NCI-H2171 treated with DMSO at 0.1 percent for 48 hours (cell line): Measurements from ENCODE around the gene BMPER.

ENCODE experiments used
- DNase-seq: peaks from one replicate; lab custom pipeline; 2025; lab: John Stamatoyannopoulos, UW

The BMPER gene

GRCh38 chr7:34062341-34062740 is 157.0 kb downstream of the BMPER start:
- DNase-seq, result no peak

GRCh38 chr7:34062826-34063225 is 157.5 kb downstream of the BMPER start:
- no peak for DNase-seq

- DNase-seq, result no peak
These were observed 159.3 kb downstream of the BMPER start for GRCh38 chr7:34064519-34065158.

- no peak for DNase-seq
These were observed 161.1 kb downstream of the BMPER start for GRCh38 chr7:34066411-34066810.

GRCh38 chr7:34067005-34067778 is 161.9 kb downstream of the BMPER start:
- peak; percentile 97 for DNase-seq

GRCh38 chr7:34069676-34070075 is 164.3 kb downstream of the BMPER start:
- DNase-seq, result no peak

GRCh38 chr7:34070511-34071323 is 165.4 kb downstream of the BMPER start:
- DNase-seq, result no peak

- no peak for DNase-seq
These were observed 168.3 kb downstream of the BMPER start for GRCh38 chr7:34073676-34074075.

GRCh38 chr7:34074421-34074820 is 169.1 kb downstream of the BMPER start:
- DNase-seq, result no peak

- DNase-seq, result no peak
These were observed 170.4 kb downstream of the BMPER start for GRCh38 chr7:34075523-34076370.

GRCh38 chr7:34077168-34077567 is 171.8 kb downstream of the BMPER start:
- DNase-seq, result no peak

GRCh38 chr7:34078864-34079263 is 173.5 kb downstream of the BMPER start:
- DNase-seq, result no peak

GRCh38 chr7:34080513-34080912 is 175.2 kb downstream of the BMPER start:
- DNase-seq, result no peak

GRCh38 chr7:34081935-34082334 is 176.6 kb downstream of the BMPER start:
- DNase-seq, result no peak

- no peak for DNase-seq
These were observed 178.1 kb downstream of the BMPER start for GRCh38 chr7:34083440-34083839.

GRCh38 chr7:34084651-34085050 is 179.3 kb downstream of the BMPER start:
- no peak for DNase-seq

GRCh38 chr7:34086064-34086463 is 180.7 kb downstream of the BMPER start:
- no peak for DNase-seq

GRCh38 chr7:34086981-34087380 is 181.6 kb downstream of the BMPER start:
- DNase-seq, result no peak

GRCh38 chr7:34087892-34088891 is 182.9 kb downstream of the BMPER start:
- DNase-seq, result peak; percentile 4

GRCh38 chr7:34090816-34091215 is 185.5 kb downstream of the BMPER start:
- DNase-seq, result no peak
